Measurements from ENCODE around the gene SMAD5.

SMAD5 gene

GRCh38 chr5:136155761-136156160 lies 23.1 kb downstream of the SMAD5 start:
- no peak for DNase-seq (ENCODE audit: low read depth)

GRCh38 chr5:136157514-136157913 lies 24.9 kb downstream of the SMAD5 start:
- DNase-seq (ENCODE audit: low read depth), result no peak

- DNase-seq (ENCODE audit: low read depth), result no peak
These were observed 26.8 kb downstream of the SMAD5 start for GRCh38 chr5:136159457-136159856.

- DNase-seq (ENCODE audit: low read depth), result no peak
These were observed 29.4 kb downstream of the SMAD5 start for GRCh38 chr5:136162008-136162407.

- DNase-seq (ENCODE audit: low read depth), result no peak
These were observed 31.6 kb downstream of the SMAD5 start for GRCh38 chr5:136164226-136164625.

GRCh38 chr5:136166909-136167308 lies 34.3 kb downstream of the SMAD5 start:
- DNase-seq (ENCODE audit: low read depth), result no peak

- DNase-seq (ENCODE audit: low read depth), result no peak
These were observed 36.6 kb downstream of the SMAD5 start for GRCh38 chr5:136169218-136169617.

- no peak for DNase-seq (ENCODE audit: low read depth)
These were observed 41.5 kb downstream of the SMAD5 start for GRCh38 chr5:136174021-136174659.

- DNase-seq (ENCODE audit: low read depth), result no peak
These were observed 50.0 kb downstream of the SMAD5 start for GRCh38 chr5:136182618-136183017.

GRCh38 chr5:136185974-136186665 lies 53.5 kb downstream of the SMAD5 start:
- DNase-seq (ENCODE audit: low read depth), result no peak

- no peak for DNase-seq (ENCODE audit: low read depth)
These were observed 54.2 kb downstream of the SMAD5 start for GRCh38 chr5:136186796-136187195.

- DNase-seq (ENCODE audit: low read depth), result no peak
These were observed 56.2 kb downstream of the SMAD5 start for GRCh38 chr5:136188859-136189258.

GRCh38 chr5:136190091-136190720 lies 57.6 kb downstream of the SMAD5 start:
- no peak for DNase-seq (ENCODE audit: low read depth)

- no peak for DNase-seq (ENCODE audit: low read depth)
These were observed 58.3 kb downstream of the SMAD5 start for GRCh38 chr5:136190904-136191303.

GRCh38 chr5:136191304-136192014 lies 58.8 kb downstream of the SMAD5 start:
- DNase-seq (ENCODE audit: low read depth), result no peak

- DNase-seq (ENCODE audit: low read depth), result no peak
These were observed 59.4 kb downstream of the SMAD5 start for GRCh38 chr5:136192015-136192525.

GRCh38 chr5:136192526-136193321 lies 60.1 kb downstream of the SMAD5 start, which contains the start of gene SMIM32:
SMIM32 (minus strand) TSS chr5:136193162; CDS start chr5:136192524, 638 bp downstream.
- DNase-seq (ENCODE audit: low read depth), result no peak

GRCh38 chr5:136193322-136193935 lies 60.8 kb downstream of the SMAD5 start:
- DNase-seq (ENCODE audit: low read depth), result no peak

GRCh38 chr5:136194576-136194975 lies 61.9 kb downstream of the SMAD5 start:
- no peak for DNase-seq (ENCODE audit: low read depth)

GRCh38 chr5:136195971-136196820 lies 63.6 kb downstream of the SMAD5 start:
- DNase-seq (ENCODE audit: low read depth), result no peak

All from activated T-helper 9 cell treated with anti-CD3 and anti-CD28 coated beads, Interleukin-2, amount 50 U/mL, for 16 hours (primary cell).